HL-60 (cell line): ENCODE data around the gene TAS2R39.

Experiments used
- CTCF ChIP-seq: IDR thresholded peaks from one replicate; pipeline ENCODE4 v1.5.1; 2011; ENCODE audit warnings: low read length, control low read depth, inconsistent platforms; ENCODE audit not compliant: insufficient read depth
- GABPA ChIP-seq: IDR thresholded peaks from 2 replicates; pipeline ENCODE4 v1.6.1; 2012; ENCODE audit warnings: low read depth
- REST ChIP-seq: IDR thresholded peaks from 2 replicates; pipeline ENCODE4 v1.6.1; 2012; ENCODE audit warnings: low read depth; ENCODE audit not compliant: insufficient replicate concordance
- SPI1 ChIP-seq: IDR thresholded peaks from 2 replicates; pipeline ENCODE4 v1.6.1; 2012; ENCODE audit warnings: low read depth, mild to moderate bottlenecking, borderline replicate concordance

- TF ChIP-seq CTCF, result no peak
- no peak for TF ChIP-seq SPI1
- TF ChIP-seq REST, result no peak
- TF ChIP-seq GABPA, result no peak
These were observed 10.7 kb downstream of the TAS2R39 start for GRCh38 chr7:143193880-143194279.
